Upper lobe of left lung (tissue), 4 donors: Measurements from ENCODE around the gene MDC1.

ENCODE experiments used
- POLR2A ChIP-seq, 4 donors: fragments of 450-650 bp; IDR thresholded peaks; one replicate each; pipeline ENCODE4 v1.5.1; 2016 to 2017; ENCODE audit warnings: antibody characterized with exemption in 4 of 4, mild to moderate bottlenecking in 2 of 4
- POLR2AphosphoS5 ChIP-seq, 2 donors: sonication (generic); formaldehyde crosslinking; IDR thresholded peaks; one replicate each; pipeline ENCODE4 v1.5.1; 2017; ENCODE audit warnings: antibody characterized with exemption in 2 of 2
- TF ChIP-seq, protein P1 (sequence below), 6 experiments: fragments of 450-650 bp in 4 of 6; fragments of 200-600 bp in 2 of 6; sonication (generic) in 2 of 6; IDR thresholded peaks; one replicate each; pipeline ENCODE4 v1.5.1; 2016 to 2019; ENCODE audit warnings: antibody characterized with exemption in 6 of 6

DNA sequence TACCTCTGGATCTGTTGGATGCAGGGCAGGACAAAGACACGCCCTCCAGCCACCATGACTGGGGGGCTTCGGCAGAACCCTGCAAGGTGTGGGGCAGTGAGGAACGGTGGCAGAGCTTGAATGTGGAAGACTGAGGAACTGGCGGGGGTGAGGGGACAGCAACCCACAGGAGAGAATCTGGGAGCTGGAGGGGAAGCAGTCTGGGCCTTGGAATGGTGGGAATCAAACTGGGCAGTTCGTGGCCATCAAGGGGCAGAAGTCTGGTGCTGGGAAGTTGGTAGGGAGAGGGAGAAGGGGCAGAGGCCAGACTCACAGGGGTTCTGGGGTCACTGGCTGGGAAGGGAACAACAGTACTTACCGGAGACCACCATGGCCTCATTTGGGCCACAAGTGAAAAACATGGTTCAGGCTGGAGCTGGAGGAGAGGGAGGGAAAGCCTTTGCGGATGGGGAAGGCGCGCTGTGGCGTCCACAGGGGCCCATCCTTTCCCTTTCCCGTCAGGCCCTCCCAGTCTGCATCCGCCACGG, 24.8 kb upstream of the MDC1 start:
- no peak for TF ChIP-seq POLR2A (IDR thresholded peaks at IDR 0.05)
- TF ChIP-seq, protein P1, sequence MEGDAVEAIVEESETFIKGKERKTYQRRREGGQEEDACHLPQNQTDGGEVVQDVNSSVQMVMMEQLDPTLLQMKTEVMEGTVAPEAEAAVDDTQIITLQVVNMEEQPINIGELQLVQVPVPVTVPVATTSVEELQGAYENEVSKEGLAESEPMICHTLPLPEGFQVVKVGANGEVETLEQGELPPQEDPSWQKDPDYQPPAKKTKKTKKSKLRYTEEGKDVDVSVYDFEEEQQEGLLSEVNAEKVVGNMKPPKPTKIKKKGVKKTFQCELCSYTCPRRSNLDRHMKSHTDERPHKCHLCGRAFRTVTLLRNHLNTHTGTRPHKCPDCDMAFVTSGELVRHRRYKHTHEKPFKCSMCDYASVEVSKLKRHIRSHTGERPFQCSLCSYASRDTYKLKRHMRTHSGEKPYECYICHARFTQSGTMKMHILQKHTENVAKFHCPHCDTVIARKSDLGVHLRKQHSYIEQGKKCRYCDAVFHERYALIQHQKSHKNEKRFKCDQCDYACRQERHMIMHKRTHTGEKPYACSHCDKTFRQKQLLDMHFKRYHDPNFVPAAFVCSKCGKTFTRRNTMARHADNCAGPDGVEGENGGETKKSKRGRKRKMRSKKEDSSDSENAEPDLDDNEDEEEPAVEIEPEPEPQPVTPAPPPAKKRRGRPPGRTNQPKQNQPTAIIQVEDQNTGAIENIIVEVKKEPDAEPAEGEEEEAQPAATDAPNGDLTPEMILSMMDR (IDR thresholded peaks at IDR 0.05), result no peak
- no peak for TF ChIP-seq POLR2AphosphoS5 (IDR thresholded peaks at IDR 0.05)
